SK-N-SH (cell line): ENCODE measurements around the gene SPRR2B. TPM values are rescaled to one million over a fixed set of nuclear protein-coding genes. Genes with fewer than 3 reads are reported as not detected.

Experiments
- CTCF ChIA-PET: fragments of 300-600, 350-600 bp; formaldehyde crosslinking; extraction: SDS; loops from one replicate; lab custom pipeline; 2021; lab: Yijun Ruan, JAX
- POLR2A ChIA-PET: fragments of 350-600 bp; sonication (Branson Sonifier 250); formaldehyde crosslinking; extraction: SDS; loops from one replicate; lab custom pipeline; 2020; ENCODE audit warnings: antibody characterized with exemption, inconsistent platforms; lab: Yijun Ruan, JAX
- DNase-seq: peaks from one replicate; pipeline ENCODE4 v3.0.0; 2012
- H2AFZ ChIP-seq: fragments of 200-600 bp; sonication (generic); 2 replicates; pipeline ENCODE4 v1.8.1; 2016; ENCODE audit warnings: antibody characterized with exemption, mild to moderate bottlenecking, low read depth
- H3F3A ChIP-seq: fragments of 200-600 bp; sonication (generic); replicated peaks from 2 replicates; pipeline ENCODE3; 2016; ENCODE audit warnings: antibody characterized with exemption, mild to moderate bottlenecking; ENCODE audit not compliant: insufficient read depth
- H3K27ac ChIP-seq, 2 experiments: fragments of 200-500 bp in 1 of 2; fragments of 200-600 bp in 1 of 2; sonication (Bioruptor generic) in 1 of 2; sonication (generic), shearing (Covaris generic) in 1 of 2; 2 replicates each; pipeline versions ENCODE4 v1.5.1 to v1.6.1; 2014 to 2016; ENCODE audit warnings: low read depth in 2 of 2, inconsistent platforms in 1 of 2, low read length in 1 of 2, mild to moderate bottlenecking in 1 of 2, mixed read lengths in 1 of 2
- H3K27me3 ChIP-seq: fragments of 200-600 bp; sonication (generic), shearing (Covaris generic); 2 replicates; pipeline ENCODE4 v1.6.1; 2016; ENCODE audit warnings: mixed run types; ENCODE audit not compliant: insufficient read depth
- H3K36me3 ChIP-seq, 2 experiments: fragments of 200-500 bp in 1 of 2; fragments of 200-600 bp in 1 of 2; sonication (Bioruptor generic) in 1 of 2; sonication (generic) in 1 of 2; replicated peaks in 1 of 2; 2 replicates each; pipeline versions ENCODE3 to v1.5.1; 2014 to 2016; ENCODE audit warnings: low read length in 1 of 2, mild to moderate bottlenecking in 1 of 2; ENCODE audit not compliant: insufficient read depth in 2 of 2, control insufficient read depth in 1 of 2
- H3K4me1 ChIP-seq, 2 experiments: fragments of 200-500 bp in 1 of 2; fragments of 200-600 bp in 1 of 2; sonication (Bioruptor generic) in 1 of 2; sonication (generic), shearing (Covaris generic) in 1 of 2; 2 replicates each; pipeline versions ENCODE4 v1.5.1 to v1.6.1; 2014 to 2016; ENCODE audit warnings: low read depth in 1 of 2, low read length in 1 of 2, mixed run types in 1 of 2; ENCODE audit not compliant: insufficient read depth in 2 of 2, control insufficient read depth in 1 of 2
- H3K4me2 ChIP-seq: fragments of 200-600 bp; sonication (generic), shearing (Covaris generic); 2 replicates; pipeline ENCODE4 v1.6.1; 2017; ENCODE audit warnings: mixed run types
- H3K4me3 ChIP-seq, 2 experiments: fragments of 200-500 bp in 1 of 2; fragments of 200-600 bp in 1 of 2; sonication (Bioruptor generic) in 1 of 2; sonication (generic), shearing (Covaris generic) in 1 of 2; 2 replicates each; pipeline versions ENCODE4 v1.5.1 to v1.8.1; 2014 to 2016; ENCODE audit warnings: low read depth in 2 of 2, inconsistent platforms in 1 of 2, low read length in 1 of 2, mild to moderate bottlenecking in 1 of 2, mixed read lengths in 1 of 2, moderate library complexity in 1 of 2
- H3K79me2 ChIP-seq: fragments of 200-600 bp; sonication (generic); 2 replicates; pipeline ENCODE4 v1.8.1; 2017; ENCODE audit warnings: mild to moderate bottlenecking; ENCODE audit not compliant: insufficient read depth
- H3K9ac ChIP-seq: fragments of 200-600 bp; sonication (generic); 2 replicates; pipeline ENCODE4 v1.6.1; 2017; ENCODE audit warnings: mixed run types
- H3K9me2 ChIP-seq: fragments of 200-600 bp; sonication (generic); 2 replicates; pipeline ENCODE4 v1.6.1; 2017; ENCODE audit warnings: mixed run types
- H3K9me3 ChIP-seq: fragments of 200-600 bp; sonication (generic); 2 replicates; pipeline ENCODE4 v1.6.1; 2017; ENCODE audit warnings: mixed run types, mild to moderate bottlenecking, moderate library complexity
- H4K20me1 ChIP-seq: fragments of 200-600 bp; sonication (generic); 2 replicates; pipeline ENCODE4 v1.6.1; 2017; ENCODE audit warnings: mild to moderate bottlenecking, mixed run types; ENCODE audit not compliant: insufficient read depth
- ELF1 ChIP-seq: IDR thresholded peaks from 2 replicates; pipeline ENCODE4 v1.4.0; 2012
- EP300 ChIP-seq, 2 experiments: IDR thresholded peaks; 2 replicates each; pipeline versions ENCODE4 v1.4.0 to v1.6.1; 2012; ENCODE audit warnings: borderline replicate concordance in 1 of 2, low read depth in 1 of 2, low read length in 1 of 2
- EZH2phosphoT487 ChIP-seq: fragments of 200-600 bp; sonication (generic); IDR thresholded peaks from 2 replicates; pipeline ENCODE4 v1.6.1; 2017; ENCODE audit warnings: low read depth, mixed run types, mild to moderate bottlenecking, antibody characterized with exemption, moderate library complexity, borderline replicate concordance
- FOSL2 ChIP-seq: IDR thresholded peaks from 2 replicates; pipeline ENCODE4 v1.4.0; 2012; ENCODE audit warnings: low read depth, mild to moderate bottlenecking, moderate library complexity, borderline replicate concordance
- FOXJ3 ChIP-seq: sonication (generic); formaldehyde crosslinking; IDR thresholded peaks from 2 replicates; pipeline ENCODE4 v1.5.1; 2020; ENCODE audit warnings: mild to moderate bottlenecking, missing genetic modification reagents
- FOXM1 ChIP-seq: IDR thresholded peaks from 2 replicates; pipeline ENCODE4 v1.4.0; 2012; ENCODE audit warnings: low read depth, mild to moderate bottlenecking
- GATA2 ChIP-seq: sonication (generic); formaldehyde crosslinking; IDR thresholded peaks from 2 replicates; pipeline ENCODE4 v1.5.0; 2020; ENCODE audit warnings: mild to moderate bottlenecking, missing genetic modification reagents
- IRF3 ChIP-seq: fragments of 150-350 bp; IDR thresholded peaks from 2 replicates; pipeline ENCODE4 v1.6.1; 2016; ENCODE audit warnings: mild to moderate bottlenecking, low read depth, low read length
- JUND ChIP-seq: IDR thresholded peaks from 2 replicates; pipeline ENCODE4 v1.4.0; 2012
- MXI1 ChIP-seq: IDR thresholded peaks from 2 replicates; pipeline ENCODE4 v1.6.1; 2012; ENCODE audit warnings: mild to moderate bottlenecking, low read depth, low read length, improper control_type of control experiment
- NRF1 ChIP-seq: IDR thresholded peaks from 2 replicates; pipeline ENCODE4 v1.6.1; 2012; ENCODE audit warnings: low read depth, mild to moderate bottlenecking, low read length
- RAD21 ChIP-seq: IDR thresholded peaks from 2 replicates; pipeline ENCODE4 v1.6.1; 2012; ENCODE audit warnings: mild to moderate bottlenecking, low read length
- RCOR1 ChIP-seq: fragments of 150-350 bp; IDR thresholded peaks from 2 replicates; pipeline ENCODE4 v1.6.1; 2017; ENCODE audit warnings: antibody characterized with exemption, low read length
- RFX5 ChIP-seq: IDR thresholded peaks from 2 replicates; pipeline ENCODE4 v1.6.1; 2012; ENCODE audit warnings: mild to moderate bottlenecking, improper control_type of control experiment, low read length
- TCF12 ChIP-seq: IDR thresholded peaks from 2 replicates; pipeline ENCODE4 v1.4.0; 2012
- TEAD4 ChIP-seq: IDR thresholded peaks from 2 replicates; pipeline ENCODE4 v1.4.0; 2012; ENCODE audit warnings: mild to moderate bottlenecking, borderline replicate concordance; ENCODE audit not compliant: insufficient read depth
- USF1 ChIP-seq: IDR thresholded peaks from 2 replicates; pipeline ENCODE4 v1.4.0; 2012; ENCODE audit warnings: low read depth, borderline replicate concordance
- YY1 ChIP-seq: IDR thresholded peaks from 2 replicates; pipeline ENCODE4 v1.4.0; 2012; ENCODE audit warnings: low read depth, mild to moderate bottlenecking
- WGBS: methylation state at CpG from one replicate; pipeline ENCODE4 v1.1.6; 2017; ENCODE audit warnings: low lambda C conversion rate; 5-methylcytosine and 5-hydroxymethylcytosine counted together
- polyA plus RNA-seq, 3 experiments: library from polyadenylated mRNA; depleted of rRNA; stranded (reverse); fragments of >200 nt; gene quantifications; 2 replicates each; pipeline ENCODE4 v1.2.3, GENCODE V29; 2012
- TF ChIP-seq, protein P1 (sequence below): IDR thresholded peaks from 2 replicates; pipeline ENCODE4 v1.4.0; 2012; ENCODE audit warnings: low read depth, borderline replicate concordance
- TF ChIP-seq, protein P2 (sequence below): IDR thresholded peaks from 2 replicates; pipeline ENCODE4; 2012

SPRR2B gene
- polyA plus RNA-seq, 1 of the 3 experiments (the other 2 are of a cell fraction), result not detected

DNA sequence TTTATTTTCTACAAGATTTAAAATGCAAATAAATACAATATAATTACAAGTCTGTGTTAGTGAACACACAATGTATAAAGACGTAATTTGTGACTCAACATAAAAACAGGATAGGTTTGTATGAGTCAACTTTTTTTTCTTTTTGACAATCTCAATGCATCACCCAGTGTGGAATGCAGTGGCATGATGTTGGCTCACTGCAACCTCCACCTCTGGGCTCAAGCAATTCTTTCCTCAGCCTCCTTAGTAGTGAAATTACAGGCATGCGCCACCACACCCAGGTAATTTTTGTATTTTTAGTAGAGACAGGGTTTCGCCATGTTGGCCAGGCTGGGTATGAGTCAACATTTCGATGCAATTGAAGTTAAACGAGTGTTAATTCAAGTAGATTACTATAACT is 28.8 kb upstream of the SPRR2B start:
- Histone ChIP-seq H3K4me2 (no peak overlapping the region), H3K9me2 (no peaks in the 10 kb centered on the region; the same call in 1 of the 2 replicates), H3K9ac (no peak overlapping the region), H3F3A (peaks cover 4% of the 10 kb centered on the region), H3K9me3 (no peaks in the 10 kb centered on the region), H3K79me2 (no peaks in the 10 kb centered on the region), H3K36me3 (no peaks in the 10 kb centered on the region), H4K20me1 (no peaks in the 10 kb centered on the region), H3K4me1 (no peaks in the 10 kb centered on the region), H2AFZ (no peak overlapping the region), H3K4me3 (no peak overlapping the region), H3K27ac (no peak overlapping the region), H3K27me3 (no peaks in the 10 kb centered on the region)
- ChIA-PET POLR2A (no interaction called here), CTCF (no interaction called here)
- DNase-seq, result no peak
- TF ChIP-seq FOSL2 (0 out of 2 replicates have a peak, but pooled peaks have one; percentile 15), MXI1 (no peak)
- 3% methylated on average over 5 of the region's 5 CpGs for WGBS

DNA sequence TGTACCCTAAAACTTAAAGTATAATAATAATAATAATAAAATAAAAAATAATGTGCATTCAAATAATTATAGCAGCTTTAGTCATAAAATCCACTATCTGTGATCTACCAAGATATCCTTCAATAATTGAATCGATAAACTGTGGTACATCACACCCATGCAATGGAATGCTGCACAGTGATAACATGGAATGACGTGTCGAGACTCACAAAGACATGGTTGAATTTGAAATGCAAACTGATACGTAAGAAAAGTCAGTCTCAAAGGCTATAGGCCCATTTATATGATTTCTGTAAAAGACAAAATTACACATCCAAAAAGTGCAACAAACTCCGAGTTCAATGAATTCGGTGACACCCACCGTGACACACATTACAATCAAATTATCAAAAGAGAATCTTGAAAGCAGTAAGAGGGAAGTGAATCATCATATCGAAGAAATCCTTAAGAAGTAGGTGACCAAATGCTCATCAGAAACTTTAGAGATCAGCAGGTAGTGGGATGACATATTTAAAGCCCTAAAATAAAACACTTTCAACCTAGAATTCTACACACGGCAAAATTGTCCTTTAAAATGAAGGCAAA is 28.1 kb upstream of the SPRR2B start:
- WGBS, result 2% methylated on average over 9 of the region's 9 CpGs
- no peak overlapping the region for H3K4me2 ChIP-seq
- peaks cover 4% of the 10 kb centered on the region for H3F3A ChIP-seq
- no peaks in the 10 kb centered on the region for H3K4me1 ChIP-seq
- no peak overlapping the region for H3K9ac ChIP-seq
- H3K9me2 ChIP-seq, result no peaks in the 10 kb centered on the region; the same call in 1 of the 2 replicates
- no peaks in the 10 kb centered on the region for H3K9me3 ChIP-seq
- H3K36me3 ChIP-seq, result no peaks in the 10 kb centered on the region
- H3K27me3 ChIP-seq, result no peaks in the 10 kb centered on the region
- H3K79me2 ChIP-seq, result no peaks in the 10 kb centered on the region
- no peaks in the 10 kb centered on the region for H4K20me1 ChIP-seq
- H3K4me3 ChIP-seq, result no peak overlapping the region
- TF ChIP-seq FOSL2 (no peak), YY1 (no peak), FOXM1 (no peak), EP300 (IDR thresholded peaks at IDR 0.05; ENCODE audit: borderline replicate concordance in 1 of 2, low read depth in 1 of 2, low read length in 1 of 2) (no peak), TEAD4 (no peak), TCF12 (no peak), USF1 (no peak), ELF1 (no peak), RCOR1 (no peak), FOXJ3 (CRISPR knock-in tag) (no peak), JUND (no peak)
- TF ChIP-seq, all 33 proteins: peak for 0
- Histone ChIP-seq H2AFZ (no peak overlapping the region), H3K27ac (no peak overlapping the region)
- ChIA-PET CTCF (no interaction called here), POLR2A (no interaction called here)
- DNase-seq, result no peak

- POLR2A ChIA-PET, result no interaction called here
- H3K36me3 ChIP-seq, result no peaks in the 10 kb centered on the region
- no peak overlapping the region for H2AFZ ChIP-seq
- no peaks in the 10 kb centered on the region for H3K4me1 ChIP-seq
- CTCF ChIA-PET, result no interaction called here
- no peaks in the 10 kb centered on the region; the same call in 1 of the 2 replicates for H3K9me2 ChIP-seq
- peaks cover 4% of the 10 kb centered on the region for H3F3A ChIP-seq
- H4K20me1 ChIP-seq, result no peaks in the 10 kb centered on the region
- no peak for DNase-seq
- H3K4me2 ChIP-seq, result no peak overlapping the region
- H3K9ac ChIP-seq, result no peak overlapping the region
- no peak overlapping the region for H3K27ac ChIP-seq
- no peaks in the 10 kb centered on the region for H3K9me3 ChIP-seq
- no peak overlapping the region for H3K4me3 ChIP-seq
- no peaks in the 10 kb centered on the region for H3K27me3 ChIP-seq
- no peaks in the 10 kb centered on the region for H3K79me2 ChIP-seq
- TF ChIP-seq NRF1 (no peak), EZH2phosphoT487 (no peak), GATA2 (no peak), YY1 (no peak), TCF12 (no peak), IRF3 (no peak), RAD21 (no peak), EP300 (IDR thresholded peaks at IDR 0.05; ENCODE audit: borderline replicate concordance in 1 of 2, low read depth in 1 of 2, low read length in 1 of 2) (no peak), RFX5 (no peak)
- TF ChIP-seq, protein P1, sequence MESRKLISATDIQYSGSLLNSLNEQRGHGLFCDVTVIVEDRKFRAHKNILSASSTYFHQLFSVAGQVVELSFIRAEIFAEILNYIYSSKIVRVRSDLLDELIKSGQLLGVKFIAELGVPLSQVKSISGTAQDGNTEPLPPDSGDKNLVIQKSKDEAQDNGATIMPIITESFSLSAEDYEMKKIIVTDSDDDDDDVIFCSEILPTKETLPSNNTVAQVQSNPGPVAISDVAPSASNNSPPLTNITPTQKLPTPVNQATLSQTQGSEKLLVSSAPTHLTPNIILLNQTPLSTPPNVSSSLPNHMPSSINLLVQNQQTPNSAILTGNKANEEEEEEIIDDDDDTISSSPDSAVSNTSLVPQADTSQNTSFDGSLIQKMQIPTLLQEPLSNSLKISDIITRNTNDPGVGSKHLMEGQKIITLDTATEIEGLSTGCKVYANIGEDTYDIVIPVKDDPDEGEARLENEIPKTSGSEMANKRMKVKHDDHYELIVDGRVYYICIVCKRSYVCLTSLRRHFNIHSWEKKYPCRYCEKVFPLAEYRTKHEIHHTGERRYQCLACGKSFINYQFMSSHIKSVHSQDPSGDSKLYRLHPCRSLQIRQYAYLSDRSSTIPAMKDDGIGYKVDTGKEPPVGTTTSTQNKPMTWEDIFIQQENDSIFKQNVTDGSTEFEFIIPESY, result no peak
- TF ChIP-seq, protein P2, sequence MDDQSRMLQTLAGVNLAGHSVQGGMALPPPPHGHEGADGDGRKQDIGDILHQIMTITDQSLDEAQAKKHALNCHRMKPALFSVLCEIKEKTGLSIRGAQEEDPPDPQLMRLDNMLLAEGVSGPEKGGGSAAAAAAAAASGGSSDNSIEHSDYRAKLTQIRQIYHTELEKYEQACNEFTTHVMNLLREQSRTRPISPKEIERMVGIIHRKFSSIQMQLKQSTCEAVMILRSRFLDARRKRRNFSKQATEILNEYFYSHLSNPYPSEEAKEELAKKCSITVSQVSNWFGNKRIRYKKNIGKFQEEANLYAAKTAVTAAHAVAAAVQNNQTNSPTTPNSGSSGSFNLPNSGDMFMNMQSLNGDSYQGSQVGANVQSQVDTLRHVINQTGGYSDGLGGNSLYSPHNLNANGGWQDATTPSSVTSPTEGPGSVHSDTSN, result no peak
Observed at GRCh38 chr1:153095764-153096163, 24.4 kb upstream of the SPRR2B start.
